ENCODE results near the gene HSBP1L1.

HSBP1L1 gene

DNA sequence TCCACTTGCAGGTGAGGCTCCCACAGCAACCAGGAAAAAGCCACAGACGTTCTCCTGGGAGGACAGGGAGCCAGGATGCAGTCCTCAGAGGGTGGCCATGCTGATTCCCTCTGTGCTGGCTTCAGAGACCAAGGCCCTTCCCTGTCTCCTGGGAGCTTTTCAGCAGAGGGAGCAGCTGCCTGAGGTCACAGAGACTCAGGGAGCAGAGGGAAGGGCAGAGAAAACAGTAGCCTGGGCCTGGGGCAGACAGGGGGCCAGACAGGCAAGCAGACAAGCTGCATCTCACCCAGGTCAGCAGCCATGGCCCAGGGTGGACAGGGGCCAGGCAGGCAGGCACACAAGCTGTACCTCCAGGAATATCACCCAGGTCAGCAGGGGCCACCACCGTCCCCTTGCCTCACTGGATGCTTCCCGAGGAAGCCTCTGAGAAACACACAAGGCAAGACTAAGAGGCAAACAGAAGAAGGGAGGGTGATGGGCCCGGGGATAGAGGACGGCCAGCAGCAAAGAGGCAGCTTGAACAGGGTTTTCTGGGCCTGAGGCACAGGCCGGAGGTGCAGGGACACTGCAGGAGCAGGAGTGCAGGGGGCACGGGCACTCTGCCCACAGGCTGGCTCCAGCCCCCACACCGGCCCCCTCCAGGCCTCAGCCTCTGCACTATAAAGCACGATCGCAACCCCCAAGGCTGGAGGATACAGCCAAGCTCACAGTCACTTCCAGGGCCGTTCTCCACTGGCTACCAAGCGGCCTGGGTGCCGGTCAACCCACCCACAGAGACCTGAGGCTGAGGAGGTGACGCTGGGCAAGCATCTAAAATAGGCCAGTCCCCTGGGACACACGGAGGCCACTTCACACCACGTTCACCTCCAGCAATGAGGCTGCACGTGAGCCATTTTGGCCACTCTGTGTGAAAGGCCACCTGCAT lies 19.1 kb upstream of the HSBP1L1 start:
- no peak for DNase-seq (ENCODE audit: low read depth, low spot score)

DNA sequence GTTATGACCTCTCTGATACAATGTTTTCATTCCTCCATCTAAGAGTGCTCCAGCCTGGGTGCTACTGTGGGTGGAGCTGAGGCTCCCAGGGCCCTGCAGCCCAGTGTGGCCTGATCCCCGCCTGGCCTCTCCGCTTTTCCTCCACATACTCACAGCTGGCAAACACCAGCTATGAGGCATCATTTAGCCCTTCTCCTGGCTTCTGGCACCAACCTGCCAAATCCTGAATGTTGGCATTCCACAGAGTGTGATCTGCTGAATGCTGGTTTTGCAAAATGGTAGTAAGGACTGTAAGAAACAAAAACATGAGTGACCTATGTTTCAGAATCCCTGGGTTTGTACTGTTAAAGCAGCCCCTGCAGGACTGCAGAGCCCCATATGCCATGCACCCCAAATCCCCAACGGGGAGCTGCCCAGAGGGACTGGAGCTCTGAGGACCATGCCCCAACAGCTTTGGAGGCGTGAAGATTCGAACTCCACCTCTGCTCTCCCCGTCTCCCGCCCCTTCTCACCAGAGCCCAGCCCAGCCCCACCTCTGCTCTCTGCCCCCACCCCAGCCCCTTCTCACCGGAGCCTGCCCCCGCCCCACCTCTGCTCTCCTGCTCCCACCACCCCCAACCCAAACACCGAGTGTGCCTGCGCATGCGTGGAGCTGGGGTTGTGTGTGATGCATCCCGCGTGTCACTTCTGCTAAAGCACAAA lies 17.2 kb upstream of the HSBP1L1 start:
- DNase-seq (ENCODE audit: low read depth, low spot score) = peak; percentile 58

DNA sequence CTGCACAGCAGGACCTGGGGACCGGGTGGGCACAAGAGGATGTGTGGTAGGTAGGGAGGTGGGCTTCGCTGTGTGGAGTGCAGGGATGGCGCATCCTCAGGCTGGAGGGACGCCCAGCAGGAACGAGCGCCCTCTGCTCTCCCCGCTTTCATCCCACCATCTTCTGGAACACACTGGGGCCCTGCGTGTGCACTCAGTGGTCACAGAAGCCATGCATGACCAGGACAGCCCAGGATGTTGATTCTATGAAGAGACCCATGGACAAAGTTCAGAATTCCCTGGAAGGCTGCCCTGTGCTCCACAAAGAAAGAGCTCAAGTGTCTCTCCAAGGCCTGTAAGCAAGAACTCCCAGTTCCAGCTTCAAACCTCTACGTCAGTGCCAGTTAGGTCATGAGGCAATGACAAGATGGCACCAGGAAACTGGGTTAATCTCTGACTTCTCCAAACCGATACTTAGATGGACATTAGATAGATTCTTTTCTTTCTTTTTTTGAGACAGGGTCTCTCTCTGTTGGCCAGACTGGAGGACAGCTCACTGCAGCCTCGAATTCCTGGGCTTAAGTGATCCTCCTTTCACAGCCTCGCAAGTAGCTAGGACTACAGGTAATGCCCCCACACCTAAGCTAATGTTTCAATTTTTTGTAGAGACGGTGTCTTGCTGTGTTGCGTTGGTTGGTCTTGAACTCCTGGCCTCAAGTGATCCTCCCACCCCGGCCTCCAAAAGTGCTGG lies 16.4 kb upstream of the HSBP1L1 start:
- no peak for DNase-seq (ENCODE audit: low read depth, low spot score)

DNA sequence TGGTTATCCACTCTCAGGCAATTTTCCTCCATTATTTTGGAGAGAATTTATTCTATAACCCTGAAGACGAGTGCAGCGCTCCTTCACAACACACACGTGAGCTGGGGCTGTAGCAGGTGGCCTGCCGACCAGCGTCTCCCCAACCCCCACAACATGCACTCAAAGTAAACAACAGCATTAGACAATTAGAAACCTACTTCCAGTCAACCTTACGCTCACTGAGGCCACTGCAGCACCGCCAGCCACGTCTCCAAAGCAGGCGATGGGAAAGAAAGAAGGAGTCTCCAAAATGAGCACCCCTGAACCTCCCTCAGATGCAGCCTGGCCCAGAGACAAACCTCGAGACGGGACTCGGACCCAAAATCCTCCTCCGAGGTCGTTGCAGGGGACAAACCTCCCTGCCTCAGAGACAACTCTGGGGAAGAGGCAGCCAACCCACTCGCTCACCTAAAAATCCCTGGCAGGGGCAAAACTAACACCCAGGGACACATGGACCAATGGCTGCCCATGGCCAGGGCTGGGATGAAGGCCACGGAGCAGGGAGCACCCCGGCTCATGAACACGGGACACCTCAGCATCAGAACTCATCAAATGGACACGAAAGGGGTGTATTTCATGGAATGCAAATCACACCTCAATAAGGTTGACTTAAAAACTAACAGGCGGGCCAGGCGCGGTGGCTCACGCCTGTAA lies 15.6 kb upstream of the HSBP1L1 start:
- DNase-seq (ENCODE audit: low read depth, low spot score) = no peak

DNA sequence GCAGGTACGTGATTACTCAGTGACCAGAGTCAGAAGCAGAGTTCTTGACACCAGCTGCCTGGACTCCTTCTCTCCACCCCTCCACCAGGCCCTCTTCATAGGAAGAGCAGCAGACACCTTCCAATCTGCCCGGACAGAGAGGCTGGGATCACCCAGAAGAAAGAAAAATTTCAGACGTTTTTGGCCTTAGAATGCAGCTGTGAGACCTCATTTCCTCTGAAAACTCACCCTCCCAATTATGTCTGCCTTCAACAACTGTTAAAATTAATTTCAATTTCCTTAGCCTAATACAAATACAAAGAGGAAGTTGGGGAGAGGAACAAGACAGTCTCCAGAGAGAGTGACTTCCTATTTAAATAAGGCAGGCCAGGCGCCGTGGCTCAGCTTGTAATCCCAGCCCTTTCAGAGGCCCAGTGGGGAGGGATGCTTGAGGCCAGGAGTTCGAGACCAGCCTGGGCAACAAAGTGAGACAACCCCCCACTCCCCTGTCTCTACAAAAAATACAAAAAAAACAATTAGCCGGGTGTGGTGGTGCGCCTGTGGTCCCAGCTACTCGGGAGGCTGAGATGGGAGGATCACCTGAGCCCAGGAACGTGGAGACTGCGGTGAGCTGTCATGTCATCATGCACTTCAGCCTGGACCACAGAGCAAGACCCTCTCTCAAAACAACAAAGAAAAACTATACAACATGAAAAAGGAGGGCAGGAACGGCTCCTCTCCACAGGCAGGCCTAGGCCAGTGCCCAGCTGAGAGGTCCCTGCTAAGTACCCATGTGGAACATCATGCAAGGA lies 14.6 kb upstream of the HSBP1L1 start:
- DNase-seq (ENCODE audit: low read depth, low spot score) = no peak

DNA sequence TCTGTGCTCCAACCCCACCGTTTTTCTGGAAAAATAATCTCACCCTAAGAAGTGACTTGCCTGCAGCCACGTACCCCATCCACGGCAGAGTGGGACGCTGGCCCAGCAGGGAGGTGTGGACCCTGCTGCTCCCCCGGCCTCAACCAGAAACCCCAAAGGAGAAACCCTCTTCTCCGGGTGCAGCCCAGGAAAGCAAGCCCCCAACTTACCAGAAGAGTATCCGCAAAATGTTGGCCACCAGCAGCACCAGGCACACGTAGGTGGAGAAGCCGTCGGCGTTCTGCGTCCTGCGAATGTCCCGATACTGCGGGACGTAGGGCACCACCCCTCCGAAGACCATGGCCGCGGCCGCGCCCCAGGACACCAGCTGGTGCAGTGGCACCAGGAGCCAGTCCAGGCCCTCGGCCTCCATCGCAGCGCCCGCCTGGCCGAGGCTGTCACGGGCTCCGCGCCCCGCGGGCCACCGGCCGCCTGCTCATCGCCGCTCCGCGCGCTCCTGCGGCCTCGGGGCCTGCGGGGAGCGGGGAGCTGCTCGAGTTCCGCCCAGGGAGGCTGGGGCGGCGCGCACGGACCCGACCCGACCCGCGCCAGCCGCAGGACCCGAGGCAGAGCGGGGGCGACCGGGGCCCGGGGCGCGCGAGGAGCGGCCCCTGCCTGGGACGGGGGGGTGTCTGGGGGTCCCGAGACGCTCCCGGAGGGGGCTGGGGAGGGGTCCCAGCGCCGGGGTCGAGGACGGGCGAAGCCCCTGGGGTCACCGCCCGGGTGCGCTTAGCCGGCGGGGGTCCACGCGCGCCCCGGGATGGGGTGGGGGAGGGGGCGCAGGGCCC lies 13.7 kb upstream of the HSBP1L1 start:
- peak; percentile 69 for DNase-seq (ENCODE audit: low read depth, low spot score)

DNA sequence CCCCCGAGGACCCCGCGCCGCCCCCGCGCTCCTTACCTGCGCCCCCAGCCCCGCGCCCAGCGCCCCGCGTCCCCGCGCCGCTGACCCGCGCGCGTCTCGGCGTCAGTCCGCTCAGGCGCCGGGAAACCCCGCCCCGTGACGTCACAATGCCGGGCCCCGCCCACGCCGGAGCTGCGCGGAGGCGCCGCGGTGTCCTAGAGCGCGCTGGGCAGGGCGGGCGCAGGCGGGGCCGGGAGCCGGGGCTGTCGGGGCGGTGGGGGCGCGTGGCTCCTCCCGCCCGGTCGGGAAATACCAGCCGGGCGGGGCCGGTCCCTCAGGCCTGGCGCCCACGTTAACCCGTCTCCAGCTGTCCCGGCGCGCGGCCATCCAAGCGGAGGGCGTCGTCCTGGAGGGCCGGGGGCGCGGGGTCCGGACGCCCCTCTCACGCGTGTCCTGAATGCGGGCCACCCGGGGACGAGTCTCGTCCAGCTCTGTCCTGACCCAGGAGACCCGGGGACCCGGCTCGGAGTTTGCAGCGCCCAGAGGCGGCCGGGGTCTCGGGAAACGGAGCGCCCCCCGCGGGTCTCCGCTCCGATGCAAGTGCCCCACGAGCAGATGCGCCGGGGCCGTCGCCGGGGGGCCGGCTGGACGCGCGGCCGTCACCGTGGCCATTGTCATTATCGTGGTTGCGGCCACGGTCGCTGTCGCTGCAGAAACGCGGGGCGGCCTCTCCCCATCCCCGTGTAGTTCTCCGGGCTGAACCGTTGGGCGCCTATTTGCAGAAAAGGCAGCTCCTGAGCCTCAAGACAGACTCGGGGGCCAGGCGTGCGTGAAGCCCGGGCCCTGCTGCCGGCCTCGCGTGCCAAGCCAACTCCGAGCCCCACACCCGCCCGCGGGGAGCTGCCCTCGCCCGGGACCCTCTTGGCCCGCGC lies 12.6 kb upstream of the HSBP1L1 start, which contains the start of gene SLC66A2:
SLC66A2 (minus strand) TSS at position 109 of the 911 bp plus-strand sequence. CDS start 727 bp downstream, outside the sequence.
- DNase-seq (ENCODE audit: low read depth, low spot score) = peak; percentile 96

DNA sequence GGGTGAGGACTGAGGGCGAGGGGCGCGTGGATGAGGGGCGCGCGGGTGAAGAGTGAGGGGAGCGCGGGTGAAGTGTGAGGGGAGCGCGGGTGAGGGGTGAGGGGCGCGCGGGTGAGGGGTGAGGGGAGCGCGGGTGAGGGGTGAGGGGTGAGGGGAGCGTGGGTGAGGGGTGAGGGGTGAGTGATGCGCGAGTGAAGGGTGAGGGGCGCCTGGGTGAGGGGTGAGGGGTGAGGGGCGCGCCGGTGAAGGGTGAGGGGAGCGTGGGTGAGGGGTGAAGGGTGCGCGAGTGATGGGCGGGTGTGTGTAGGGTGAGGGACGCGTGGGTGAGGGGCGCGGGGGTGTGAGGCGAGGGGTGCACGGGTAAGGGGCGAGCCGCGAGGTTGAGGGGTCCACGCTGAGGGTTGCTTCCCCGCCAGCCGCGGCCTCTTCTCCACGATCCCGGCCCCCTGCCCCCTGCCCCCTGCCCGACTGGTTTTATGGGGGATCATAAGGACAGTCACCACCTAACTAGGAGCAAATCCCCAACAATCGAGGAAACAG lies 11.9 kb upstream of the HSBP1L1 start:
- no peak for DNase-seq (ENCODE audit: low read depth, low spot score)

DNA sequence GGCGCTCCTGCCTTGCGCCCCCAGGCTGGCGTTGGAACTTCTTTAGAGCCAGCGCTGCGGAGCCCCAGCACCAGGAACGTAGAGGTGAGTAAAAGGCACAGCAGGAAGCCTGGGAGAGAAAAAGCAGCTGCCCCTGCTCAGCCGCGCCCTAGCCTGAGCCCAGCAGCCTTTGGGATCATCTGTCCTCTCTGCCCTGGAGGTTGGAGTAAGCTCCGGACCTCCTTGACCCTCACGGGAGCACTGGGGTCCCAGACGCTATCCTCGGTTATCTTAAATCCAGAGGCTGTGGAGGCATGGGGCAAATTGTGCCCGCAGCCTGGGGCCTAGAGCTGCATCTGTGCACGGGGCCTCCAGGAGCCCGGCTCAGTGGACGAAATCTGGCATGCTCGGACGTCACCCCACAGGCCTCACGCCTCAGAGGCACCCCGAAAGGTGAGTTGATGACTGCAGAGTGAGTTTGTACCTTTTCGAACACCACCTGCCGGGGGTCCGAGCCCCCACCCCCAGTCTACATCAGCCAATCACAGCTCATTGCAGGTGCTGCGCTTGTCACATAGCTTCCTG lies 11.4 kb upstream of the HSBP1L1 start:
- no peak for DNase-seq (ENCODE audit: low read depth, low spot score)

DNA sequence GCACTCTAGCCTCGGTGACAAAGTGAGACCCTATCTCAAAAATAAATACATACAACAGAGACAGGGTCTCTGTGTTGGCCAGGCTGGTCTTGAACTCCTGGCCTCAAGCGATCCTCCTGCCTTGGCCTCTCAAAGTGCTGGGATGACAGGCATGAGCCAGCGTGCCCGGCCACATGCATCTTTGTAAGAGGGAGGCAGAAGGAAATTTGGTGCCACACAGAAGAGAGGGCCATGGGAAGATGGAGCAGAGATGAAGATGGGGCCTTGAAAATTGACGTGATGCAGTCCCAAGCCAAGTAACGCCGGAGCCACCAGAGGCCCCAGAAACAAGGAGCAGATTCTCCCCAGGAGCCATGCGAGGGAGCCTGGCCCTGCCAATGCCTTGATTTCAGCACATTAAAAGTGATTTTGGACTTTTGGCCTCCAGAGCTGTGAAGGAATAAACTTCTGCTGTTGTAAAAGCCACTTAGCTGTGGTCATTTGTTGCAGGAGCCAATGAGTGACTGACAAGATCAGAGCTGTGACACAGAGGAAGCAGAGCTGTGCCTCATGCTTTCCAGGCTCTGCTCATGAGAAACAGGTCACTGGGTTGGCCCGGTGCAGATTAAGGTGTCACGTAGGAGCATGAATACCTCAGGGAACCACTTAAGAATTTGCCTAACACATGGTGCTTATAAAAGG lies 10.3 kb upstream of the HSBP1L1 start:
- no peak for DNase-seq (ENCODE audit: low read depth, low spot score)

DNA sequence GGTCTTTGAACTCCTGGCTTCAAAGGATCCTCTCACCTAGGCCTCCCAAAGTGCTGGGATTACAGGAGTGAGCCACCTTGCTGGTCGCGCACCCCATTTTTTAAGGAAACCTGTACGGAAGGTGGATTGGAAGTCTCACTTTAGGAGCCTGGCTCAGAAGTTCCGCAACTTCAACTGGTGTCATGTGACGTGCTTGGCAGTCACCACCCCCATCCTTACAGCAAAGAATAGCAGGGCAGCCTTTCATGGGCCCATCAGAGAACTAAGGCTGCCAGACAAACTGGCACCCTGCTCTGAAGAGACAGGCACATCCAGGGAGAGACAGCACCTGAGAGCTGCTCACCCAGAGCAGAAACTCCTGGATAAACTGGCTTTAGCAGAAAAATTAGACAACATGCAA lies 9.7 kb upstream of the HSBP1L1 start:
- no peak for DNase-seq (ENCODE audit: low read depth, low spot score)

DNA sequence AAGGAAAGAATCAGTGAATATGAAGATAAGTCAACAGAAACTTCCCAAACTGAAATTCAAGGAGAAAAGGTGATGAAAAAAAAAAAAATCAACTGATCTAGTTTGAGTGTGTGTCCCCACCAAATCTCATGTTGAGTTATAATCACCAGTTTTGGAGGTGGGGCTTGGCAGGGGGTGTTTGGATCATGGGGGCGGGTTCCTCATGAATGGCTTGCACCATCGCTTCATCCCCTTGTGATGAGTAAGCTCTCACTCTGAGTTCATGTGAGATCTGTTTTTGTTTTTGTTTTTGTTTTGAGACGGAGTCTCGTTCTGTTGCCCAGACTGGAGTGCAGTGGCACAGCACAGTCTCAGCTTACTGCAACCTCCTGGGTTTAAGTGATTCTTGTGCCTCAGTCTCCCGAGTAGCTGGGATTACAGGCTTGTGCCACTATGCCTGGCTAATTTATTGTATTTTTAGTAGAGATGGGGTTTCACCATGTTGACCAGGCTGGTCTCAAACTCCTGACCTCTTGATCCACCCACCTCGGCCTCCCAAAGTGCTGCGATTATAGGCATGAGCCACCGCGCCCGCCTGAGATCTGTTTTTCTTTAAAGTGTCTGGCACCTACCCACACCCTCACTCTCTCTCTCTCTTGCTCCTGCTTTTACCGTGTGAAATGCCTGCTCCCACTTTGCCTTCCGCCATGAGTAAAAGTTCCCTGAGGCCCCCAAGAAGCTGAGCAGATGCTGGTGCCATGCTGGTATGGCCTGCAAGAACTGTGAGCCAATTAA lies 9.0 kb upstream of the HSBP1L1 start:
- no peak for DNase-seq (ENCODE audit: low read depth, low spot score)

DNA sequence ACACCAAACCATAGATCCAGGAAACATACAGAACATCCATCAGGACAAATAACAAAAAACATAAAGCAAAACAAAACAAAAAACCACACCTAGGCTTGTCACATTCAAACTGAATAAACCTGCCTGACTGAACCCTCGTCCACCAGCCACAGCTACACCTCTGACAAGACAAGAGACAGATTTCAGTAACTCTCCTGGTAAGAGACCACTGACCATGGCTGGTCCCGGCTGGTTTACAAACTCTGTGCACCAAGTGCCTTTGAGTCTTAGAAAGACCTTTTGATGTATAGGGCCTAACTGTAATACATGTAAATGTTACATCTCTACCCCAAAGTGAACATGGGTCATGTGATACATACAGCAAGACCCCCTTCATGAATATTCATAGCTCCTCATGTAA lies 8.2 kb upstream of the HSBP1L1 start:
- DNase-seq (ENCODE audit: low read depth, low spot score) = no peak

DNA sequence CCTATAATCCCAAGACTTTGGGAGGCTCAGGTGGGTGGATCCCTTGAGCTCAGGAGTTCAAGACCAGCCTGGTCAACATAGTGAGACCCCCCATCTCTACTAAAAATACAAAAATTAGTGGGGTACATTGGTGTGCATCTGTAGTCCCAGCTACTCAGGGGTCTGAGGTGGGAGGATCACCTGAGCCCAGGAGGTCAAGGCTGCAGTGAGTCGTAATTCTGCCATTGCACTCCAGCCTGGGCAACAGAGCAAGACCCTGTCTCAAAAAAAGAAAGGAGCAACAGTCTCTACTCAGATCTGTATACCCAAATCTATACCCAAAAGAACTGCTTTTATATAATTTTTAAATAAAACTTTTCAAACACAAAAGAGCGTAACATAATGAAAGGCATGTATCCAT lies 5.5 kb upstream of the HSBP1L1 start:
- no peak for DNase-seq (ENCODE audit: low read depth, low spot score)

DNA sequence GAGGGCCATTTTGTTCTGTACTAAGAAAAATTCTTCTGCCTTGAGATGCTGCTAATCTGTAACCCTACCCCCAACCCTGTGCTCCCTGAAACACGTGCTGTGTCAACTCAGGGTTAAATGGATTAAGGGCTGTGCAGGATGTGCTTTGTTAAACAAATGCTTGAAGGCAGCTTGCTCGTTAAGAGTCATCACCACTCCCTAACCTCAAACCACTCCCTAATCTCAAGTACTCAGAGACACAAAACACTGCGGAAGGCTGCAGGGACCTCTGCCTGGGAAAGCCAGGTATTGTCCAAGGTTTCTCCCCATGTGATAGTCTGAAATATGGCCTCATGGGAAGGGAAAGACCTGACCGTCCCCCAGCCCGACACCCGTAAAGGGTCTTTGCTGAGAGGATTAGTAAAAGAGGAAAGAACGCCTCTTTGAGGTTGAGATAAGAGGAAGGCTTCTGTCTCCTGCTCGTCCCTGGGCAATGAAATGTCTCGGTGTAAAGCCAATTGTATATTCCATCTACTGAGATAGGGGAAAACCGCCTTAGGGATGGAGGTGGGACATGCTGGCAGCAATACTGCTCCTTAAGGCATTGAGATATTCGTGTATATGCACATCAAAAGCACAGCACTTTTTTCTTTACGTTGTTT lies 4.2 kb upstream of the HSBP1L1 start:
- DNase-seq (ENCODE audit: low read depth, low spot score) = peak; percentile 60

DNA sequence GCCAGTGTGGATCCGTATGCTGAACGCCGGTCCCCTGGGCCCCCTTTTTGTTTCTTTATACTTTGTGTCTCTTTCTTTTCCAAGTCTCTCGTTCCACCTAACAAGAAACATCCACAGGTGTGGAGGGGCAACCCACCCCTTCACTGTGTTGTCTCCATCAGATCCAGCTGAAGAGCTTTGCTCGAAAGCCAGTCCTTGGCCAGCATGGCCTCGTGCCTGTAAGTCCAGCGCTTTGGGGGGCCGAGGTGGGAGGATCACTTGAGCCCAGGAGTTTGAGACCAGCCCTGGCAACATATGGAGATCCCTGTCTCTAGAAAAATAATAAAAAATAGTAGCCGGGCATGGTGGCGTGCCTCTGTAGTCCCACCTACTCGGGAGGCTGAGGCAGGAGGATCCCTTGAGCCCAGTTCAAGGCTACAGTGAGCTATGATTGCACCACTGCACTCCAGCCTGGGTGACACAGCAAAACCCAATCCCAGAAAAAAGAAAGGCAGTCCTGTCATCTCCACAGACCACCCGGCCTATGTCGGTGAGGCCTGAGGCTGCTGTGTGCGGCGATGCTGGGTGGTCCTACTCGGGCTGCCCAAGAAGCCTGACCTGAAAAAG lies 3.4 kb upstream of the HSBP1L1 start:
- no peak for DNase-seq (ENCODE audit: low read depth, low spot score)

All from astrocyte of the hippocampus (primary cell).